ENCODE results near the gene RPH3AL. TPM values are rescaled to one million over a fixed set of nuclear protein-coding genes. Genes with fewer than 3 reads are reported as not detected.

The RPH3AL gene
- total RNA-seq, 4 donors from 2014 or later, result 13.0 to 49.2 (median 26.9) TPM

GRCh38 chr17:335691-336090 lies 16.9 kb downstream of the RPH3AL start:
- no peak for TF ChIP-seq CTCF (IDR thresholded peaks at IDR 0.05; ENCODE audit: low read depth)

- no peak for TF ChIP-seq CTCF (IDR thresholded peaks at IDR 0.05; ENCODE audit: low read depth)
Measured at GRCh38 chr17:334974-335481, 17.6 kb downstream of the RPH3AL start.

- TF ChIP-seq CTCF (IDR thresholded peaks at IDR 0.05; ENCODE audit: low read depth), result no peak
Measured at GRCh38 chr17:333626-334396, 18.8 kb downstream of the RPH3AL start.

GRCh38 chr17:332558-333322 lies 19.9 kb downstream of the RPH3AL start:
- TF ChIP-seq CTCF (IDR thresholded peaks at IDR 0.05; ENCODE audit: low read depth), result no peak

- no peak for TF ChIP-seq CTCF (IDR thresholded peaks at IDR 0.05; ENCODE audit: low read depth)
Measured at GRCh38 chr17:332023-332422, 20.6 kb downstream of the RPH3AL start.

GRCh38 chr17:330993-331701 lies 21.5 kb downstream of the RPH3AL start:
- no peak for TF ChIP-seq CTCF (IDR thresholded peaks at IDR 0.05; ENCODE audit: low read depth)
